SW 1271 (cell line): ENCODE data around the gene SHISA9.

ENCODE experiments used
- DNase-seq, 2 experiments: peaks; one replicate each; lab custom pipeline; 2025; lab: John Stamatoyannopoulos, UW

The SHISA9 gene

DNA sequence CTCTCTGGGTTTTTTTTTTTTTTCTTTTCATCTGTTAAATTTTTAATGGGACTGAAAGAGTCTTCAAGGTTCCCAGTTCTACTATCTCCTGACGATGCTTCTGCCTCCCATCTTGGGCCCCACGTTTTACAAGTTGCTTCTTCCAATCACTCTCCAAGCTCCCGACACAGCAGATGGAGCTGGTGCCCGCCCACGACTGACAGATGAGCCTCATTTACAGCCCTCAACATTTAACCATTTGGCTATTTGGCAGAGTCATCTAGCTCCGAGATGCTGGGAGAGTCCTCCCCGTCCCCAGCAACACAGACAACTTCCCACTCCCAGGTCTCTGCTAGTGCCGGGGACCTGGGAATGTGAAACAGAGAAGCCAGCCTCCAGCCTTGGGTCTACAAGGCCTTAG, 276.9 kb downstream of the SHISA9 start:
- DNase-seq: no peak

DNA sequence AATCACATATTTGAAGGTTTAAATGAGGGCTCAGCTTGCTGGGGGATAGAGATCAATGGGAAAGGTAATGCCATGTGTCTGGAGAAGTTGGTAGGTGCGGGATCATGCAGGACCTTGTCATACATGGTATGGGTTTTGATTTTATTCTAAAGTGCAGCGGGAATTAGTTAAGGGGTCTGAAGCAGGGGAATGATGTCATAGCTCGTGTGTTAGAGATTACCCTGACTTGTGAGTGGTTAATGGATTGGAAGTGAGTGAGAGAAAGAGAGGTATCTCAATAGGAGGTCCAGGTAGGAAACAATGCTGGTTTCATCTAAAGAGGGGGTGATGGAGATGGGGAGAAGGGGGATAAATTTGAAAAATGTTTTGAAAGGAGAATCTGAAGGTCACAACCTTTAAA, 280.0 kb downstream of the SHISA9 start:
- no peak for DNase-seq

DNA sequence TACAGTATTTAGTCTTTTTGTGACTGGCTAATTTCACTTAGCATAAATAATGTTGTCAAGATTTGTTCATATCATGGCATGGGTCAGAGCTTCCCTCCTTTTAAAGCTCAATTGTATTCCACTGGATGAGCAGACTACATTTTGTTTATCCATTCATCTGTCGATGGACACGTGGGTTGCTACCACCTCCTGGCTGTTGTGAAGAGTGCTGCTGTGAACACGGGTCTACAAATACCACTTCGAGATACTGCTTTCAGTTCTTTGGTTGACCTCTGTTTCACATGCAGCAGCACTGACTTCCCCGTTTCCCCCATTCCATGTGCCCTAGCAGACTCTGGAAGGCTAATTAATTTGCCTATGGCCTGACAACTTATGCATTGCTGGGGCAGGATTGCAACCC, 285.4 kb downstream of the SHISA9 start:
- no peak for DNase-seq

DNA sequence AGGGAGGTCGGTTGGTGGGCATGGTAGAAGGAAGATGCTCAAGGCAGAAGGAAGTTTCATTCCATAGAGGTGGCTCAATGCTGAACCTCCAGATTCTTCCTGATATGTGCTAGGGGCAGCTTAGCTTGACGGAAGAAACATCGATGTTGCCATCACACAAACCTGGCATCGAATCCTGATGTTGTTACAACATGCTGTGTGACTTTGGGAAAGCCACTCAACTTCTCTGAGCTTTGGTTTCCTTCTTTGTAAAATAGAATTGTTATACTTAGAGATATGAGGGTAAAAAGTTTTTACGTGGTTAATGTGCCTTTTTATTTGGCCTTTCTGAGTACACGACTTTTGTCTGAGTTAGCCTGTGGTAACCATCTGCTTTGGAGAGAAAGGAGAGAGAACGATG, 287.9 kb downstream of the SHISA9 start:
- DNase-seq: no peak

DNA sequence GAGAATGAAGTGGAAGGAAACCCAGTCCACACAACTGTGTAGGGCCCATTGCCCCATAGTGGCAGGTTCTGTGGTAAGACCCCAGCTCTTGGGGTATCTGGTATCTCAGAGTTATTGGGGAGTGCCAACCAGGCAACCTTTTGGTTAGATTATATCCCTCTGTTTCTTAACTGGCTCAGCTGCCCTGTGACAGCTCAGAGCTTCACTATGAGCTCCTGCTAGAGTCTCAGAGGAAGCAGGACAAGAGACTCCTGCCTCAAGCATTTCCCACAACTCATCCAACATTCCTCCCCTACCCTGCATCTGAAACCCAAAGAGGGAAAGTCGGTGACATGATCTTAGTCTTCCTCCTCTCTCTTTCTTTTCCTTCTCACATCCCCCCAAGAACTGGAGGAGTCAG, 292.3 kb downstream of the SHISA9 start:
- no peak for DNase-seq

DNA sequence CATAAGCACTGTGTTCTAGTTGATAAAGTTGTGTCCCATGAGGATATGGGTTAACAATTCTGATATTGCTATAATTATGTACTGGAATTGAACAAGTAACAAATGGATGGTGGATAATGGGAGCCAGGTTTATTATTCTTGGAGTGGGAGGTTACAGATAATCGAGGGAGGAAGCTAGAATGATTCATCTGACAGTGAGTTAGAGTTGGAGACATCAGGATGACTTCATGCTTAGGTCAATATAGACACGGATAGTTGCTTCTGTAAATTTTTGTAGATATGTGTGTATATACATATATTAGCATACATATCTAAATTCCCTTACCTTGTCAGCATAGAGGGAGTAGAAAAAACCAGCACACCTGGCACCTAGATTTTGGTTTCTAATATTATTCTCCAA, 293.4 kb downstream of the SHISA9 start:
- no peak for DNase-seq

DNA sequence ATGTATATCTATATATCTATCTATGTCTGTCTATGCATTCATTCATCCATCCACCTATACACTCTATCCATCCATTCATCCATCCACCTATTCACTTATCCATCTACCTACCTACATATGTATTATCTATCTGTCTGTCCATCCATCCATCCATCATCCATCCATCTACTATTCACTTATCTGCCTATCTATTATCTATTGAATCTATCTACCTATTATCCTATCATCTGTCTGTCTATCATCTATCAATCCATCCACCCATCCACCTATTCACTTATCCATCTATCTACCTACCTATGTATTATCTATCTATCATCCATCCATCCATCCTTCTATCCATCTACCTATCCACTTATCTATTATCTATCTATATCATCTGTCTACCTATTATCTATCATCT, 302.3 kb downstream of the SHISA9 start:
- DNase-seq: no peak

DNA sequence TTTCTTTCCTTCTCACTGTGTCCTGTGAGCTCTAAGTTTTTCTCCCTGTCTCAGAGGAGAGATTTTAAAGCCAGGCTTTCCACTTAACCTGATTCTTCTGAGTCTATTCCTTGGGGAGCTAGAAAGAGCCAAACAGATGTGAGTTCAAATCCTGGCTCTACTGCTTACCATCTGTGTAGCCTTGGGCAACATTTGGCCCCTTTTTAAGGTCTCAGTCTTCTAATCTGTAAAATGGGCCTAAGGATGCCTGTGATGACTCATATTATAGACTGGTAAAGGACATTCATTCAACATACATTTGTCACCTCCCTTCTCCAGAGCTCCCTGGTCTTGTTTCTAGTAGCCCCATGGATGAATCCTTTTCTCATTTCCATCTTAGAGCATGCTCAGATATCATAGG, 304.0 kb downstream of the SHISA9 start:
- DNase-seq: no peak

DNA sequence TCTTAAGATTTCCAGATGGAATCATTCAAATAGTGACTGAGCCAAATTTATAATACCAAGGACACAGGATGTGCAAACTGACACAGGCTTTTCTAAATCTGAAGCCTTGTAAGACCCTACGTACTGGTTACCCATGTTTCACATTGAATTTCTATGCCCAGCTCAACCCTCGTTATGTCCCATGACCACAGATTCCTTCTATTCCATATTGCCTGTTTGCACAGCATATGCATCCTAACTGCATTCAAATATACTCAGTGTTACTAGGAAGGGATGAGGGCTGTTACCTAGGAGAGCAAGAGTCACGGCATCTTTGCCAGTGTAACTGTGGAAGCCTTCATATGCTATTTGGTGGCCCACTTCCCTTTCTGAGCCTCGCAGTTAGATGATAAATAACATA, 305.2 kb downstream of the SHISA9 start:
- no peak for DNase-seq

DNA sequence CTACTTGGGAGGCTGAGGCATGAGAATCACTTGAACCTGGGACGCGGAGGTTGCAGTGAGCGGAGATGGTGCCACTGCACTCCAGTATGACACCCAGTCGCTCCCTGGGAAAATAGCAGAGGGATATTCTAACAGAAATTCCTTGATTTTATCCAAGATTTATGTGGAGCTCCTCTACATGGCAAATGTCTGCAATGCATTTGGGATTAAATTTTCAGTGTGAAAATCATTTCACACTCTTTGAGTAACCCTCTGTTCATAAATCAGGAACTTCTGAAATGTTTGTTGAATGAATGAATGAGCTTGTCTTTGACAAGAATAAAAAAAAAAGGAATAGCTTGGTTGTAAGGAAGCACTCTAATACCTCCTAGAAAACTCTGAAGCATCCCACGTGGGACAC, 305.8 kb downstream of the SHISA9 start:
- DNase-seq: no peak

DNA sequence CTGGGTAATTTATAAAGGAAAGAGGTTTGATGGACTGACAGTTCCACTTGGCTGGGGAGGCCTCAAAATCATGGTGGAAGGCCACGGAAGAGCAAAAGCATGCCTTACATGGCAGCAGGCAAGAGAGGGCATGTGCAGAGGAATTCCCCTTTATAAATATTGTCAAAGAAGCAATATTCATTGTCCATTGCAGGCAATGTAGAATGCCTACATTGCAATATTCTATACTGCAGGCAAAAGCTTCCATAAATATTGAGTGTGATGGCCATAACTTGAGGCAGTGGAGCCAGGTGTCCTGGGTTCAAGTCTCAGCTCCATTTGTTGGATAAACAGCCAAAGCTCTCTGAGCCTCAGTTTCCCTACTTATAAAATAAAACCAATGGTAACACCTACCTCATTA, 322.3 kb downstream of the SHISA9 start:
- DNase-seq: no peak

DNA sequence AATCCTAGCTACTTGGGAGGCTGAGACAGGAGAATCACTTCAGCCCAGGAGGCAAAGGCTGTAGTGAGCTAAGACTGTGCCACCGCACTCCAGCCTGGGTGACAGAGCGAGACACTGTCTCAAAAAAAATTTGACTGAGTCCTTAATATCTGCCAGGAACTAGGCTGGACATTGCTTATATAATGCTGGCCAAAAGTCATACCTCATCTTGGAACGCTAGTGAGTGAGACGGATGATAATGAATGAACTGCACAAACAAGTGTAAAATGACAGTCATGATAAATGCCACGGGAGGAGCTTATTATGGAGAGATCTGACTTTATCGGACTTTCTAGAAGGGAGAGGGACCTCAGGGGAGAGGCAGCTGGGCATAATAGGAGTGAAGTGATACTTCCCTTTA, 327.6 kb downstream of the SHISA9 start:
- DNase-seq: no peak

DNA sequence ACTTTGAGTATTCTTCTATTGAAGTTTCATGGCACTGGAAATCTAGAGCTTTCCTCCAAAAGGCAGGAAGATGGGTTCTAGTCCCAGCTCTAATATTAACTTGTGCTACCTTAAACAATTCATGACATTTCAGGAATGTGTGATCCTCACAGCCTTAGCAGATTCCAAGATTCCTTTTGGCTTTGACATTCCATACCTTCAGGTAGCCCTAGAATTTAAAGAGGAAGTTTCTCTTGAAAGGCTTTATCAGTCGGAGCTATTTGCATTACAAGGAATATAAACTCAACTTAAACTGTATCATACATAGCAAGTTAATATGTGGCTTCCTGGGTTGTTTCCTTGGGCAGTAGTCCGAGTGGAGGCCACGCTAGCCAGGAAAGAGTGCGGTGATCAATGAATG, 330.0 kb downstream of the SHISA9 start:
- no peak for DNase-seq

DNA sequence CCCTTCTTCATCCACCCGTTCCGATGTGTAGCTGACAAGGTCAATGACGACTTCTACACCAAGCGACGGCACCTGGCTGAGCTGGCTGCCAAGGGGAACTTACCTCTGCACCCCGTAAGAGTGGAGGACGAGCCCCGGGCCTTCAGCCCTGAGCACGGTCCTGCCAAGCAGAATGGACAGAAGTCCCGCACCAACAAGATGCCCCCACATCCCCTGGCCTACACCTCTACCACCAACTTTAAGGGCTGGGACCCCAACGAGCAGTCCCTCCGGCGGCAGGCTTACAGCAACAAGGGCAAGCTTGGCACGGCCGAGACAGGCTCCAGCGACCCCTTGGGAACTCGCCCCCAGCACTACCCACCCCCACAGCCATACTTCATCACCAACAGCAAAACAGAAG, 333.6 kb downstream of the SHISA9 start:
- DNase-seq: no peak

DNA sequence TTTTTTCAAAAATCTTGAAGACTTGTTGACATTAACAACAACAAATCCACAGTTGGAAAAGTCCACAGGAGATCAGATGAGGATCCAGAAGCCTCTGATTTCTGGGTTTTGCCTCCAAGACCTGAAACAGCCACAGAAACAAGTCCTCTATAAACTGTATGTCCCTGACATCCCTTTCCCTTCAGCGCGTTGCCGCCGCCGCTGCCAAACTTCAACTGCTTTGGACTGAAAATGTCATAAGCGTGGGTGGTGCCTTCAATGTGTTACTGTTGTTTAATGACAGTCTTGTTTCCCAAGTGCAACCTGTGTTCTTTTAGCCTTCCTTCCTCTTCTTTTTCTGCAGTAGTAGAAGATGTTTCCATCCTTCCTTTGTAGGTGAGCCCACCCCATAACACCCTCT, 334.9 kb downstream of the SHISA9 start:
- no peak for DNase-seq

DNA sequence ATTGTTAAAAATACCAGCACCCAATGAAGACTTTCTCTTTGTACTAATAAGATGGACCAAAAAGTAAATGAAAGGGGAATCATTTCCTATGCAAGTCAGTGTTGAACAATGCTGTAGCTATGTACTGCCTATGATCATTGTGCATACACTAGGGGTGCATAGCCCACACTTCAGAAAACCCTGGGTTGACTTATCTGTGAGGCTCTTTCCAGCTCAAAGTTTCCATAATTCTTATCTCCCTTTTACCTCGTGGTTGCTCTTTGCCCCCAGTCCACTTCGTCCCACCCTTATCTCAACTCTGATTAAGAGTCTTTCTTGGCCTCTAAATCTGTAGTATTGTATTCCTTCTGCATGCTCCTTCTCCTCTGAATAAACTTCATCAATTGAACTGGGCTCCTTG, 336.8 kb downstream of the SHISA9 start:
- DNase-seq: no peak

DNA sequence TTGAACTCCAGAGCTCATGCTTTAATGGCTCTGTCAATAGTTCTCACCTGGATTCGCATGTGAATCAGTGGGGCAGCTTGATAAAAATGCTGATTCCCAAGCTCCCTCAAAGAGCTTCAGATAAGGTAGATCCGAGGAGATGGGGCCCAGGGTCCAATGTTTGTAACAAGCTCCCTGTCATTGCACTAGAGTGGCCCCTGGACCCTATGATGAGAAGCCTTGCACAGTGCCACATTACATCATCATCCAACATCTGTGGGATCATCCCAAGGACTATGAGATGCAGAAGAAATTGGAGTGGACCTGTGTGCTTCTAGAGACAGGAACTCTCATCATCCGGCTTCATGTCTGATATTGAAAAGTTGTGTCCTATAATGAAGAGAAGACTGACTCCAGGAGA, 340.8 kb downstream of the SHISA9 start:
- no peak for DNase-seq

DNA sequence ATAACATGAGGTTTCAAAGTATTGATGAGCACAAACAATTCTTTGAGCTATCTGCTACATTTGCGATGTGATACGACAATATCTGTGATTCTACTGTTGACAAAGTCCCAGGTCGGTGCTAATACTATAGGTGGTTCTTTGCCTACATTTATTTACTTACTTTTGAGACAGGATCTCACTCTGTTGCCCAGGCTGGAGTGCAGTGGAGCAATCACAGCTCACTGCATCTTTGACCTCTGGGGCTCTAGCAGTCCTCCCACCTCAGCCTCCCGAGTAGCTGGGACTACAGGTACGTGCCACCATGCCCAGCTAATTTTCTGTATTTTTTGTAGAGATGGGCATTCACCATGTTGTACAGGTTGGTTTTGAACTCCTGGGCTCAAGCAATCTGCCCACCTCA, 343.4 kb downstream of the SHISA9 start:
- DNase-seq: no peak

DNA sequence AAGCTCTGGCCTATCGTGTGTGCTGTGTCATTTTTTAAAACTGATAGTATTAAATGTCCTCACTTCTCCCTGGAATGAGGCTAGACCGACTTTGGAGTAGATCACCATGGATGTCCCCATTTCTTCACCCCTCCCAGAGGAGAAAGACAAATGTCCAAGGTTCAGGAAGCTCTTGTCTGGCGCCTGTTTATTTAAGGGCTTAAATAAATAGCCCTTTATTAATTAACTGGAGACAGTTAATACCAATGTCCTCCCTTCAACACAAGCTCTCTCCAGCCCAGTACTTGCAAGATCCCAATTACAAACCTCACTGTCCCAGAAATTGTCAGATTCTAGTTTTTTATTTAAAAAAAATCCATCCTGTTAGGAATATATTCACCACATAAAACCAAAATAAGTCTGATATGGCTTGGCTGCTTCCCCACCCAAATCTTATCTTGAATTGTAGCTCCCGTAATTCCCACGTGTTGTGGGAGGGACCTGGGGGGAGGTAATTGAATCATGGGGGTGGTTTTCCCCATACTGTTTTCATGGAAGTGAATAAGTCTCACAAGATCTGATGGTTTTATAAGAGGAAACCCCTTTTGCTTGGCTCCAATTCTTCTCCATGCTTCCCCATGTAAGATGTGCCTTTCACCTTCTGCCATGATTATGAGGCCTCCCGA, 344.4 kb downstream of the SHISA9 start:
- no peak for DNase-seq

DNA sequence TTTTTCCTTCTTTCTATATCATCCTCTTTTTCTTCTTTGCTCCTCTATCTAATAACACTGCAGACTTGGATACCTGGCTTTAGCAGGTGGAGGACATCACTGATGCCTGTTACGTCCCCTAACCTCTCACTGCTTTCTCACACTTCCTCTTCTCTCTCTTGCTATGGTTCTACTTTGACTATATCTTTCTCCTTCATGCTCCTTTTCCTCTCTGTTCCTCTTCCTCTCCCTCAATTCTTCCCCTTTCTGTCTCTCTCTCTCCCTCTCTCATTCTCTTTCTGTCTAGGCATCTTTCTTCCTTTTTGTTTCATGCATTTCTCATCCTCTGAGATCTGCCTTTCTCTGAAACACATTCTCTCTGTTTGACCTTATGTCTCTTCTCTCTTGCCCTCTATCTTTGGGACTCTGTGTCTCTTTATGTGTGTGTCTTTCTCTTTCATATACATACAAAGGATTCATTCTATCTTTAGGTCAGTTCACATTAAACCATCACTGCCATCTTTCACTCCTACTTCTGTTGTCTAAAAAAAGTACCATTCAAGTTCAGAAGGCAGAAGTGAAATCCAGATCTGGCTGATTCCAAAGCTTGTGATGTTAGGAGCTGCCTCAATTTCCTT, 353.7 kb downstream of the SHISA9 start:
- DNase-seq: no peak

DNA sequence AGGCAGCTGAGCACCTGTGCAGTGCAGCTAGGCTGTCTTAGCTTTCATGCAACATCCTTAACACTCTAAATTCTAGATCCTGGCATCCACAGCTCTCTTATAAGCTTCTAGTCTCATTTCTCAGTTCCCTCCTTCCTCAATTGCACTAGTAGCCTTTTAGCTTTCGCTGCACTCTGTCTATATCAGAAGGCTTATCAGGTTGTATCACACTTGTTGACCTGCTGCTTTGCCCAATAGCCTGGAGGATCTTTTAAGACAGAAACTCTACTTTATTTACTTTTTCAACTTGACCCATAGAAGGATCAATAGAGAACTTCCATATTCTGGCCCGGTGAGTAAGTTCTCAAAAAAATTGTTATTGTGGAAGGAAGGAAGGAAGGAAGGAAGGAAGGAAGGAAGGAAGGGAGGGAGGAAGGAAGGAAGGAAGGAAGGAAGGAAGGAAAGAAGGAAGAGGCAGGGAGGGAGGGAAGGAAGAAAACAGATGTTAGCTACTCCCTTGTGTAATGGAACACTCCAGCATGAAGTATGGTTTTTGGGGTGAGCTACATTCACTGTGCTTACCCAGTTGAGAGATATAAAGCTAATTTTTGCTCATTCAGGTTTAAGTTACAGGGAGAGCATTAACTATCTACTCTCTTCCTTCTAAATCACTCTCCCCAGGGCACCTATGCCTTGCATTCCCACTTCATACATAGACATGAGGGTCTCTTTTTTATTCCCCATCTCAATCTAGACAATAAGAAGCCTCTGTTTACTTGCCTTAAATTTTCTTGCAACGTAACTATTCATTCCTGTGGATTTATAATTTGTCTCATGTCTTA, 361.1 kb downstream of the SHISA9 start:
- DNase-seq: no peak

DNA sequence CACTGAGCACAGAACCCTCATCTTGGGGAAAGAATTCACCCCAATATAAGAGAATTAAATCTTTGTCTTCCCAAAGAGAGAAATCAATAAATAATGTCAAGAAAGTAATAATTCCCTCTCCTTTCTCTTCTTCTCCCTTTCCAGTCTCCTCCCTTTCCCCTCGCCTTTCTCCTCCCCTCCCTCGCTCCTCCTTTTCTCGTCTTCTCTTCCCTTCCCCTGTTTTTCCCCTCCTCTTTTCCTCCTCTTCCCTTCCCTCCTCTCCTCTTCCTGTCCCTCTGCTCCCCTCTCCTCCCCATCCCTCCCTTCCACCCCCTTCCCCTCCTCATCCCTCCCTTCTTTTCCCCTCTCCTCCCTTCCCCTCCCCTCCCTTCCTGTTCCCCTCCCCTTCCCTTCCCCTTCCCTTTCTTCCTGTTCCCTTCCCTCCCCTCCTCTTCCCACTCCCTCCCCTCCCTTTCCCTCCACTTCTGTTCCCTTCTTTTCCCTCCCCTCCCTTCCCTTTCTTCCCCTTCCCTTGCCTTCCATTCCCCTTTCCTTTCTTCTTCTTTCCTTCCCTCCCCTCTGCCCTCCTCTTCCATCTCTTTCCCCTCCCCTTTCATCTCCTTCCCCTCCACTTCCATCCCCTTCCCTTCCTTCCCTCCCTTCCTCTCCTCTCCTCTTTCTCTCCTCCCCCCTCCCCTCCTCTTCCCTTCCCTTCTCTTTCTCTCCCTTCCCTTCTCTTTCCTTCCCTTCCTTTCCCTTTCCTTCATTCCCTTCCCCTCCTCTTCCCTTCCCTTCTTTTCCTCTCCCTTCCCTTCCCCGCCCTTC, 363.6 kb downstream of the SHISA9 start:
- no peak for DNase-seq

DNA sequence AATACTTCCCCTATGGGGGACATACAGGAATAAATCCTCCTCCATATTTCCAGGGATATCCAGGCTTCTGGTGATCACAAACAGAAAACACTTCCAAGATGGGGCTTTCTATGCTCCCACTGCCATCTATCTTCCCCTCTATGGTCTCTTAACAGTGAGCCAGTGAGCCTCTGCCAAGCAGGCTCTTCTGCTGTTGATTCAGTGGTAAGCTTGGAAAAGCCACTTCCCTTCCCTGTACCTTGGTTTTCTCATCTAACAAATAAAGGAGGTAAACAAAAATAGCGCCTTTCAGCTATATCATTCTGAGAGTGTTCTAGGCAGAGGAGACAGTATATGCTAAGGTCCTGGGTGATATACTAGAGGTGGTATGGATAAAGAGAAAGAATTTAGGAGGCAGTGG, 368.0 kb downstream of the SHISA9 start:
- no peak for DNase-seq
